RKO (cell line): ENCODE measurements around the gene SRGAP1.

Experiments used
- DNase-seq: peaks from one replicate; pipeline ENCODE4 v3.0.0-alpha.2; 2016; ENCODE audit warnings: low spot score

Gene SRGAP1

DNA sequence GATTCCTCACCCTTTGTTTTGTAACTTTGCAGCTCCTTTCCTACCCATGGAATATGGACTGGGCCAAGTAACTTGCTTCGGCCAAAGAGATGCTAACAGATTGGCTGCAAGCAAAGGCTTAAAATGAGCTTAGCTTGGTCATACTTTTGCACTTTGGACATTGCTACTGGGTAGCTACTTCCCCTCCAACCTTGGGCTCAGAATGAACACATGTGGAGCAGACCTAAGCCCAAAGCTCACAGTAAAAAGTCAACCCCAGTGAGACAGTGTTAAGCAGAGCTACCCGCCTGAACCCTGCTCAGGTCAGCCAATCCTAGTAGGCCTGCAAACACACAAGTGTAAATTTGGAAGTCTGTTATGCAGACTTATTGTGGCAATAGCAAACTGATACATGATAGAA lies 363.0 kb downstream of the SRGAP1 start:
- DNase-seq, result no peak
